ENCODE data around the gene ABCG1.

Gene ABCG1

GRCh38 chr21:42308914-42309752, 90.2 kb downstream of the ABCG1 start:
- DNase-seq: no peak

- peak; percentile 21 for DNase-seq
Observed at GRCh38 chr21:42309753-42310213, 90.8 kb downstream of the ABCG1 start.

- no peak for DNase-seq
Observed at GRCh38 chr21:42310411-42311001, 91.6 kb downstream of the ABCG1 start.

GRCh38 chr21:42311160-42311559, 92.2 kb downstream of the ABCG1 start:
- no peak for DNase-seq

- DNase-seq: no peak
Observed at GRCh38 chr21:42311816-42312625, 93.1 kb downstream of the ABCG1 start.

GRCh38 chr21:42312626-42313104, 93.7 kb downstream of the ABCG1 start:
- no peak for DNase-seq

- DNase-seq: peak; percentile 4
Observed at GRCh38 chr21:42313501-42313969, 94.6 kb downstream of the ABCG1 start.

- DNase-seq: no peak
Observed at GRCh38 chr21:42314616-42315295, 95.8 kb downstream of the ABCG1 start.

- DNase-seq: no peak
Observed at GRCh38 chr21:42315296-42315891, 96.5 kb downstream of the ABCG1 start, which contains the start of gene TFF3. TFF3 (minus strand) TSS chr21:42315409; CDS start chr21:42315374, 35 bp downstream.

- DNase-seq: no peak
Observed at GRCh38 chr21:42316891-42317290, 98.0 kb downstream of the ABCG1 start.

- DNase-seq: no peak
Observed at GRCh38 chr21:42317341-42317741, 98.4 kb downstream of the ABCG1 start.

GRCh38 chr21:42317826-42318746, 99.1 kb downstream of the ABCG1 start:
- no peak for DNase-seq

- no peak for DNase-seq
Observed at GRCh38 chr21:42319376-42319775, 100.4 kb downstream of the ABCG1 start.

- no peak for DNase-seq
Observed at GRCh38 chr21:42319851-42320572, 101.1 kb downstream of the ABCG1 start.

- DNase-seq: no peak
Observed at GRCh38 chr21:42320791-42321190, 101.9 kb downstream of the ABCG1 start.

- no peak for DNase-seq
Observed at GRCh38 chr21:42321231-42321630, 102.3 kb downstream of the ABCG1 start.

GRCh38 chr21:42321845-42322244, 102.9 kb downstream of the ABCG1 start:
- no peak for DNase-seq

GRCh38 chr21:42324896-42325295, 106.0 kb downstream of the ABCG1 start:
- DNase-seq: no peak

GRCh38 chr21:42330380-42331371, 111.7 kb downstream of the ABCG1 start:
- DNase-seq: no peak
